HCT116 (cell line): ENCODE results near the gene SEMA3G. TPM values are rescaled to one million over a fixed set of nuclear protein-coding genes. Genes with fewer than 3 reads are reported as not detected.

ENCODE experiments used
- ATAC-seq: fragments of 200-7000 bp; cut with Tn5 transposase; 2 replicates; pipeline ENCODE4 v1.9.1; 2020; ENCODE audit warnings: mild to moderate bottlenecking, moderate library complexity
- BruUV-seq: library from RNA; stranded (reverse); fragments of 400-500 nt; replicated peaks from 2 replicates; lab custom pipeline; 2021; lab: Mats Ljungman, UMichigan
- CTCF ChIA-PET: fragments of 300-600 bp; sonication (Branson Sonifier 250); formaldehyde crosslinking; loops from one replicate; lab custom pipeline; 2021; ENCODE audit warnings: antibody characterized with exemption; lab: Charles Lee
- POLR2A ChIA-PET: fragments of 300-600, 350-600 bp; sonication (Branson Sonifier 250); formaldehyde crosslinking; loops from one replicate; lab custom pipeline; 2021; ENCODE audit warnings: antibody characterized with exemption; lab: Charles Lee
- RAD21 ChIA-PET, 2 experiments: fragments of 300-600 bp; sonication (Branson Sonifier 250); formaldehyde crosslinking; loops; one replicate each; lab custom pipeline; 2023; ENCODE audit warnings: low total read pairs in 2 of 2; ENCODE audit not compliant: uncharacterized antibody in 2 of 2, unreplicated experiment in 2 of 2, low non-redundant PET in 1 of 2; lab: Charles Lee
- DNase-seq: peaks from one replicate; pipeline ENCODE4 v3.0.0-alpha.2; 2010; ENCODE audit warnings: low read depth, low spot score
- H2AFZ ChIP-seq: fragments of 200-600 bp; shearing (Covaris generic), sonication (generic); 2 replicates; pipeline ENCODE4 v1.6.1; 2017; ENCODE audit warnings: low read depth, mixed run types, mixed read lengths, antibody characterized with exemption, low read length; ENCODE audit not compliant: poor library complexity, severe bottlenecking
- H3K27ac ChIP-seq: 2 replicates; pipeline ENCODE4 v1.5.1; 2012; ENCODE audit warnings: low read depth, low read length
- H3K27me3 ChIP-seq: fragments of 200-600 bp; sonication (generic); 2 replicates; pipeline ENCODE4 v1.6.1; 2016; ENCODE audit warnings: mixed run types, low read length, mixed read lengths; ENCODE audit not compliant: insufficient read depth
- H3K36me3 ChIP-seq, 2 experiments: fragments of 200-500 bp in 1 of 2; fragments of 200-600 bp in 1 of 2; sonication (Bioruptor generic) in 1 of 2; sonication (generic) in 1 of 2; 2 replicates each; pipeline versions ENCODE4 v1.5.1 to v1.6.1; 2014 to 2016; ENCODE audit warnings: low read length in 2 of 2, inconsistent platforms in 1 of 2, mixed read lengths in 1 of 2, mixed run types in 1 of 2; ENCODE audit not compliant: insufficient read depth in 2 of 2, control insufficient read depth in 1 of 2
- H3K4me1 ChIP-seq, 2 experiments: fragments of 200-600 bp in 1 of 2; sonication (generic) in 1 of 2; 2 replicates each; pipeline versions ENCODE4 v1.5.1 to v1.6.1; 2012 to 2017; ENCODE audit warnings: low read length in 2 of 2, inconsistent platforms in 1 of 2, mild to moderate bottlenecking in 1 of 2, mixed read lengths in 1 of 2, mixed run types in 1 of 2, moderate library complexity in 1 of 2; ENCODE audit not compliant: insufficient read depth in 2 of 2, control insufficient read depth in 1 of 2
- H3K4me2 ChIP-seq: fragments of 200-600 bp; sonication (generic); 2 replicates; pipeline ENCODE4 v1.6.1; 2017; ENCODE audit warnings: mixed run types, low read length, mixed read lengths
- H3K4me3 ChIP-seq, 2 experiments: fragments of 200-600 bp in 1 of 2; sonication (generic) in 1 of 2; replicated peaks in 1 of 2; 2 replicates each; pipeline ENCODE4 v1.5.1; 2011 to 2016; ENCODE audit warnings: low read length in 2 of 2, control low read depth in 1 of 2, low read depth in 1 of 2, mild to moderate bottlenecking in 1 of 2, mixed read lengths in 1 of 2, mixed run types in 1 of 2
- H3K79me2 ChIP-seq: fragments of 200-600 bp; sonication (generic); 2 replicates; pipeline ENCODE4 v1.6.1; 2017; ENCODE audit warnings: mild to moderate bottlenecking, mixed run types, low read length, moderate library complexity, mixed read lengths; ENCODE audit not compliant: insufficient read depth
- H3K9ac ChIP-seq: fragments of 200-600 bp; sonication (generic); 2 replicates; pipeline ENCODE4 v1.6.1; 2016; ENCODE audit warnings: low read length, mixed read lengths
- H3K9me2 ChIP-seq: fragments of 200-600 bp; sonication (generic), shearing (Covaris generic); 2 replicates; pipeline ENCODE4 v1.6.1; 2017; ENCODE audit warnings: mixed run types, mild to moderate bottlenecking, moderate library complexity; ENCODE audit not compliant: insufficient read depth
- H3K9me3 ChIP-seq, 2 experiments: fragments of 200-500 bp in 1 of 2; fragments of 200-600 bp in 1 of 2; sonication (Bioruptor generic) in 1 of 2; sonication (generic) in 1 of 2; 2 replicates each; pipeline ENCODE4 v1.6.1; 2014 to 2017; ENCODE audit warnings: low read length in 2 of 2, mixed read lengths in 2 of 2, inconsistent platforms in 1 of 2, low read depth in 1 of 2, mild to moderate bottlenecking in 1 of 2, mixed run types in 1 of 2, moderate library complexity in 1 of 2; ENCODE audit not compliant: control insufficient read depth in 1 of 2, insufficient read depth in 1 of 2
- H4K20me1 ChIP-seq: fragments of 200-600 bp; sonication (generic), shearing (Covaris generic); 2 replicates; pipeline ENCODE4 v1.6.1; 2017; ENCODE audit warnings: mixed run types, mild to moderate bottlenecking, moderate library complexity; ENCODE audit not compliant: insufficient read depth
- CBX3 ChIP-seq: IDR thresholded peaks from 2 replicates; pipeline ENCODE4 v1.6.1; 2012; ENCODE audit warnings: low read depth
- EGR1 ChIP-seq: IDR thresholded peaks from 2 replicates; pipeline ENCODE4 v1.6.1; 2012; ENCODE audit warnings: low read depth
- EZH2phosphoT487 ChIP-seq: fragments of 200-600 bp; IDR thresholded peaks from 2 replicates; pipeline ENCODE4 v1.6.1; 2018; ENCODE audit warnings: antibody characterized with exemption, borderline replicate concordance
- JUND ChIP-seq: IDR thresholded peaks from 2 replicates; pipeline ENCODE4 v1.6.1; 2012
- POLR2A ChIP-seq: IDR thresholded peaks from 2 replicates; pipeline ENCODE4 v1.7.0; 2011; ENCODE audit warnings: borderline replicate concordance; ENCODE audit not compliant: insufficient read depth, insufficient read length; ENCODE audit errors: extremely low read depth
- SRF ChIP-seq: IDR thresholded peaks from 2 replicates; pipeline ENCODE4 v1.6.1; 2012; ENCODE audit warnings: low read depth
- TCF7L2 ChIP-seq: IDR thresholded peaks from 2 replicates; pipeline ENCODE4 v1.7.0; 2011; ENCODE audit warnings: borderline replicate concordance, inconsistent platforms; ENCODE audit not compliant: insufficient read depth, insufficient read length; ENCODE audit errors: extremely low read depth
- YY1 ChIP-seq: IDR thresholded peaks from 2 replicates; pipeline ENCODE4 v1.6.1; 2011; ENCODE audit warnings: low read length, low read depth, moderate library complexity, mild to moderate bottlenecking; ENCODE audit not compliant: insufficient replicate concordance; ENCODE audit errors: extremely low read depth
- ZFX ChIP-seq: fragments of 450-650 bp; IDR thresholded peaks from 2 replicates; pipeline ENCODE4 v1.6.1; 2017
- ZNF274 ChIP-seq: fragments of 200-500 bp; sonication (Bioruptor generic); IDR thresholded peaks from 2 replicates; pipeline ENCODE4 v1.6.1; 2014; ENCODE audit warnings: mild to moderate bottlenecking, low read depth, low read length, inconsistent platforms
- intact Hi-C: fragments of 100-400 bp; cut with micrococcal nuclease; formaldehyde crosslinking; loops from 2 replicates; pipeline ENCODE4 v1.10.0; 2022
- total RNA-seq: library from RNA; stranded (reverse); gene quantifications from one replicate; pipeline ENCODE4 v1.2.1, GENCODE V29; 2021; ENCODE audit not compliant: unreplicated experiment
- TF ChIP-seq, protein P1 (sequence below): IDR thresholded peaks from 2 replicates; pipeline ENCODE4 v1.6.1; 2012
- TF ChIP-seq, protein P2 (sequence below): IDR thresholded peaks from 2 replicates; pipeline ENCODE4 v1.6.1; 2012; ENCODE audit warnings: low read depth
- TF ChIP-seq, protein P3 (sequence below), 3 experiments: fragments of 200-600 bp in 1 of 3; sonication (generic) in 1 of 3; IDR thresholded peaks in 2 of 3; conservative IDR thresholded peaks in 1 of 3; 2 replicates each; pipeline ENCODE4 v1.5.1; 2012 to 2017; ENCODE audit warnings: low read depth in 2 of 3, low read length in 2 of 3, antibody characterized with exemption in 1 of 3, borderline replicate concordance in 1 of 3, control low read depth in 1 of 3, mild to moderate bottlenecking in 1 of 3, mixed read lengths in 1 of 3, mixed run types in 1 of 3, moderate library complexity in 1 of 3; ENCODE audit not compliant: insufficient read depth in 1 of 3

The SEMA3G gene
- total RNA-seq, 1 experiment from 2014 or later = 4.2 TPM

DNA sequence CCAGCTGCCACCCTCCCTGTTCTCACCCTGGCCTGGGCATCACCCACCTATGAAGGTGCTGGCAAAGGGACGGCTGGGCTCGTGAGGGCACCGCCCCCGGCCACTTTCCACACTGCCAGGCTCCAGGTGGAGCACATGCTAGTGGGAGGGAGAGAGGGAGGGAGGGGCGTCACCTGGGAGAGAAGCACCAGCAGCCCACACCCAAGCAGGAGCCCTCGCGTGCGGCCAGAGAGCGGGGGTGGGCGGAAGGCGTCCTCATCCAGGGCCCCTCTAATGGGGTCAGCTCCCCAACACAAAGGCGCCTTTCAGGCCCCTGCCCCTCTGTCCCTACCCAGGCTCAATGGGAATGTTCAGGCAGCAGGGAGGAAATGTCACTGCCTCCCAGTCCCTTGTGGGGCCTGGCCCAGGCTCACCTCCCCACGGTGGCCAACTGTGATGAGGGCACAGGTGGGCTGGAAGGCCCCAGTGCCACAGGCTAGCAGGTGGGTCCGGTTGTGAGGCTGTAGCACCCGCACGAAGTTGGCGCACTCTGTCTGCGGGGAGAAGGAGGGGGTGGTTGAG, 3.1 kb downstream of the SEMA3G start:
- POLR2A ChIA-PET = no interaction called here
- H3K4me1 ChIP-seq = peaks cover 2 to 16% of the 10 kb centered on the region in 2 experiments; a peak in 3 of 4 replicates
- no peaks in the 10 kb centered on the region for H4K20me1 ChIP-seq
- H3K4me3 ChIP-seq = no peak overlapping the region
- RAD21 ChIA-PET = no interaction called here
- BruUV-seq = no TSS peak
- intact Hi-C loops = no loop called here
- H3K9ac ChIP-seq = no peak overlapping the region
- no peak overlapping the region for H3K27ac ChIP-seq
- H3K4me2 ChIP-seq = no peak overlapping the region
- DNase-seq (no peak), ATAC-seq (no peak)
- H3K9me2 ChIP-seq = no peaks in the 10 kb centered on the region
- TF ChIP-seq EGR1 (no peak), ZFX (no peak), JUND (no peak), ZNF274 (no peak), CBX3 (no peak), YY1 (no peak), POLR2A (no peak), SRF (no peak), TCF7L2 (no peak), EZH2phosphoT487 (no peak)
- TF ChIP-seq, protein P1, sequence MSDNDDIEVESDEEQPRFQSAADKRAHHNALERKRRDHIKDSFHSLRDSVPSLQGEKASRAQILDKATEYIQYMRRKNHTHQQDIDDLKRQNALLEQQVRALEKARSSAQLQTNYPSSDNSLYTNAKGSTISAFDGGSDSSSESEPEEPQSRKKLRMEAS = no peak
- TF ChIP-seq, protein P2, sequence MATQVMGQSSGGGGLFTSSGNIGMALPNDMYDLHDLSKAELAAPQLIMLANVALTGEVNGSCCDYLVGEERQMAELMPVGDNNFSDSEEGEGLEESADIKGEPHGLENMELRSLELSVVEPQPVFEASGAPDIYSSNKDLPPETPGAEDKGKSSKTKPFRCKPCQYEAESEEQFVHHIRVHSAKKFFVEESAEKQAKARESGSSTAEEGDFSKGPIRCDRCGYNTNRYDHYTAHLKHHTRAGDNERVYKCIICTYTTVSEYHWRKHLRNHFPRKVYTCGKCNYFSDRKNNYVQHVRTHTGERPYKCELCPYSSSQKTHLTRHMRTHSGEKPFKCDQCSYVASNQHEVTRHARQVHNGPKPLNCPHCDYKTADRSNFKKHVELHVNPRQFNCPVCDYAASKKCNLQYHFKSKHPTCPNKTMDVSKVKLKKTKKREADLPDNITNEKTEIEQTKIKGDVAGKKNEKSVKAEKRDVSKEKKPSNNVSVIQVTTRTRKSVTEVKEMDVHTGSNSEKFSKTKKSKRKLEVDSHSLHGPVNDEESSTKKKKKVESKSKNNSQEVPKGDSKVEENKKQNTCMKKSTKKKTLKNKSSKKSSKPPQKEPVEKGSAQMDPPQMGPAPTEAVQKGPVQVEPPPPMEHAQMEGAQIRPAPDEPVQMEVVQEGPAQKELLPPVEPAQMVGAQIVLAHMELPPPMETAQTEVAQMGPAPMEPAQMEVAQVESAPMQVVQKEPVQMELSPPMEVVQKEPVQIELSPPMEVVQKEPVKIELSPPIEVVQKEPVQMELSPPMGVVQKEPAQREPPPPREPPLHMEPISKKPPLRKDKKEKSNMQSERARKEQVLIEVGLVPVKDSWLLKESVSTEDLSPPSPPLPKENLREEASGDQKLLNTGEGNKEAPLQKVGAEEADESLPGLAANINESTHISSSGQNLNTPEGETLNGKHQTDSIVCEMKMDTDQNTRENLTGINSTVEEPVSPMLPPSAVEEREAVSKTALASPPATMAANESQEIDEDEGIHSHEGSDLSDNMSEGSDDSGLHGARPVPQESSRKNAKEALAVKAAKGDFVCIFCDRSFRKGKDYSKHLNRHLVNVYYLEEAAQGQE = no peak
- TF ChIP-seq, protein P3, sequence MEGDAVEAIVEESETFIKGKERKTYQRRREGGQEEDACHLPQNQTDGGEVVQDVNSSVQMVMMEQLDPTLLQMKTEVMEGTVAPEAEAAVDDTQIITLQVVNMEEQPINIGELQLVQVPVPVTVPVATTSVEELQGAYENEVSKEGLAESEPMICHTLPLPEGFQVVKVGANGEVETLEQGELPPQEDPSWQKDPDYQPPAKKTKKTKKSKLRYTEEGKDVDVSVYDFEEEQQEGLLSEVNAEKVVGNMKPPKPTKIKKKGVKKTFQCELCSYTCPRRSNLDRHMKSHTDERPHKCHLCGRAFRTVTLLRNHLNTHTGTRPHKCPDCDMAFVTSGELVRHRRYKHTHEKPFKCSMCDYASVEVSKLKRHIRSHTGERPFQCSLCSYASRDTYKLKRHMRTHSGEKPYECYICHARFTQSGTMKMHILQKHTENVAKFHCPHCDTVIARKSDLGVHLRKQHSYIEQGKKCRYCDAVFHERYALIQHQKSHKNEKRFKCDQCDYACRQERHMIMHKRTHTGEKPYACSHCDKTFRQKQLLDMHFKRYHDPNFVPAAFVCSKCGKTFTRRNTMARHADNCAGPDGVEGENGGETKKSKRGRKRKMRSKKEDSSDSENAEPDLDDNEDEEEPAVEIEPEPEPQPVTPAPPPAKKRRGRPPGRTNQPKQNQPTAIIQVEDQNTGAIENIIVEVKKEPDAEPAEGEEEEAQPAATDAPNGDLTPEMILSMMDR (IDR thresholded peaks at IDR 0.05 in 2 of 3, conservative IDR thresholded peaks at IDR 0.05 in 1 of 3; ENCODE audit: borderline replicate concordance in 1 of 3, insufficient read depth in 1 of 3, low read depth in 2 of 3, low read length in 2 of 3) = no peak
- CTCF ChIA-PET = no interaction called here
- no peaks in the 10 kb centered on the region for H3K36me3 ChIP-seq
- H3K79me2 ChIP-seq = no peaks in the 10 kb centered on the region
- no peaks in the 10 kb centered on the region for H3K27me3 ChIP-seq
- H3K9me3 ChIP-seq = no peaks in the 10 kb centered on the region
- H2AFZ ChIP-seq = no peak overlapping the region
